GM12878 (cell line): ENCODE measurements around the gene HLA-DRB1. TPM values are rescaled to one million over a fixed set of nuclear protein-coding genes. Genes with fewer than 3 reads are reported as not detected.

Source experiments
- ATAC-seq: fragments of 200-7000 bp; cut with Tn5 transposase; 3 replicates; pipeline ENCODE4 v1.9.1; 2020; ENCODE audit warnings: mild to moderate bottlenecking, moderate library complexity
- Bru-seq: library from RNA; stranded (reverse); fragments of 400-500 nt; gene quantifications from one replicate; lab custom pipeline; 2021; lab: Mats Ljungman, UMichigan
- BruChase-seq, 2 experiments: library from RNA; stranded (reverse); fragments of 400-500 nt; gene quantifications; one replicate each; lab custom pipeline; 2021; lab: Mats Ljungman, UMichigan
- BruUV-seq: library from RNA; stranded (reverse); fragments of 400-500 nt; replicated peaks from 2 replicates; lab custom pipeline; 2021; lab: Mats Ljungman, UMichigan
- CTCF ChIA-PET: fragments of 300-600 bp; sonication (Branson Sonifier 250); formaldehyde crosslinking; extraction: SDS; loops from one replicate; lab custom pipeline; 2021; ENCODE audit warnings: inconsistent platforms; lab: Yijun Ruan, JAX
- POLR2A ChIA-PET: fragments of 350-600 bp; formaldehyde crosslinking; extraction: SDS; loops from one replicate; lab custom pipeline; 2021; ENCODE audit warnings: inconsistent platforms; lab: Charles Lee
- RAD21 ChIA-PET: fragments of 300-600 bp; sonication (Branson Sonifier 250); formaldehyde crosslinking; loops from one replicate; lab custom pipeline; 2023; ENCODE audit warnings: antibody characterized with exemption; ENCODE audit not compliant: unreplicated experiment; lab: Charles Lee
- SMC1A ChIA-PET: fragments of 300-600 bp; sonication (Branson Sonifier 250); formaldehyde crosslinking; loops from one replicate; lab custom pipeline; 2023; ENCODE audit not compliant: unreplicated experiment, uncharacterized antibody; lab: Charles Lee
- DNase-seq: peaks from one replicate; pipeline ENCODE4 v3.0.0-alpha.2; 2011; ENCODE audit warnings: low read depth, low spot score
- FAIRE-seq: peaks from 3 replicates; lab custom pipeline; 2011; peaks lifted over from hg19 to GRCh38; lab: Jason Lieb, UNC
- H2AFZ ChIP-seq: 2 replicates; pipeline ENCODE4 v1.6.0; 2011; ENCODE audit warnings: low read depth, low read length, control low read depth; ENCODE audit not compliant: control insufficient read depth
- H3K27ac ChIP-seq: 2 replicates; pipeline ENCODE4 v1.5.1; 2011; ENCODE audit warnings: control low read depth; ENCODE audit not compliant: control insufficient read depth, insufficient read depth
- H3K27me3 ChIP-seq, 2 experiments: replicated peaks in 1 of 2; 2 replicates each; pipeline versions ENCODE4 v1.6.0 to v1.6.1; 2011; ENCODE audit warnings: low read length in 1 of 2; ENCODE audit not compliant: control insufficient read depth in 2 of 2, insufficient read depth in 2 of 2
- H3K36me3 ChIP-seq, 2 experiments: 2 replicates each; pipeline ENCODE4 v1.5.1; 2011; ENCODE audit warnings: low read length in 1 of 2; ENCODE audit not compliant: control insufficient read depth in 2 of 2, insufficient read depth in 2 of 2
- H3K4me1 ChIP-seq: 2 replicates; pipeline ENCODE4 v1.6.1; 2011; ENCODE audit warnings: mild to moderate bottlenecking, low read length, moderate library complexity, mixed read lengths; ENCODE audit not compliant: control insufficient read depth, insufficient read depth
- H3K4me2 ChIP-seq: 2 replicates; pipeline ENCODE4 v1.6.0; 2011; ENCODE audit warnings: control low read depth; ENCODE audit not compliant: control insufficient read depth, insufficient read depth
- H3K4me3 ChIP-seq: fragments of 200-600 bp; sonication (generic); 2 replicates; pipeline ENCODE4 v1.5.1; 2016
- H3K79me2 ChIP-seq: 2 replicates; pipeline ENCODE4 v1.6.0; 2011; ENCODE audit warnings: low read length; ENCODE audit not compliant: control insufficient read depth, insufficient read depth
- H3K9ac ChIP-seq: 2 replicates; pipeline ENCODE4 v1.8.0; 2011; ENCODE audit warnings: low read length, control low read depth, mixed read lengths; ENCODE audit not compliant: control insufficient read depth, insufficient read depth
- H3K9me3 ChIP-seq: replicated peaks from 3 replicates; pipeline ENCODE4 v1.5.1; 2011; ENCODE audit warnings: mild to moderate bottlenecking, low read length; ENCODE audit not compliant: control insufficient read depth, insufficient read depth
- H4K20me1 ChIP-seq: 2 replicates; pipeline ENCODE4 v1.6.0; 2011; ENCODE audit not compliant: control insufficient read depth, insufficient read depth
- BCL11A ChIP-seq: IDR thresholded peaks from 2 replicates; pipeline ENCODE4 v1.6.1; 2011; ENCODE audit warnings: low read depth, low read length
- FOS ChIP-seq: IDR thresholded peaks from 3 replicates; pipeline ENCODE4 v1.6.1; 2011; ENCODE audit warnings: borderline replicate concordance; ENCODE audit not compliant: insufficient read length; ENCODE audit errors: extremely low read depth
- IKZF1 ChIP-seq: fragments of 450-650 bp; conservative IDR thresholded peaks from 2 replicates; pipeline ENCODE4 v1.6.1; 2017; ENCODE audit warnings: antibody characterized with exemption, mild to moderate bottlenecking
- NBN ChIP-seq: fragments of 450-650 bp; IDR thresholded peaks from 2 replicates; pipeline ENCODE4 v1.6.1; 2016
- NRF1 ChIP-seq: conservative IDR thresholded peaks from 2 replicates; pipeline ENCODE4 v1.6.1; 2011; ENCODE audit warnings: mild to moderate bottlenecking, low read depth, low read length, improper control_type of control experiment
- RELB ChIP-seq: fragments of 450-650 bp; IDR thresholded peaks from 2 replicates; pipeline ENCODE4 v1.6.1; 2017; ENCODE audit warnings: low read depth, mild to moderate bottlenecking, moderate library complexity
- SMAD5 ChIP-seq: IDR thresholded peaks from 2 replicates; pipeline ENCODE4 v1.6.1; 2016; ENCODE audit warnings: antibody characterized with exemption, low read depth
- TCF3 ChIP-seq: IDR thresholded peaks from 2 replicates; pipeline ENCODE4 v1.6.1; 2012; ENCODE audit warnings: low read depth, mild to moderate bottlenecking, low read length, borderline replicate concordance; ENCODE audit not compliant: insufficient read depth
- ZBTB40 ChIP-seq: fragments of 450-650 bp; IDR thresholded peaks from 2 replicates; pipeline ENCODE4 v1.6.1; 2016; ENCODE audit warnings: mild to moderate bottlenecking, moderate library complexity, borderline replicate concordance
- WGBS: methylation state at CpG from one replicate; pipeline ENCODE4 v1.1.6; 2016; ENCODE audit warnings: low lambda C conversion rate; ENCODE audit not compliant: insufficient replicate concordance, insufficient coverage; ENCODE audit errors: missing lambda C conversion rate; 5-methylcytosine and 5-hydroxymethylcytosine counted together
- in situ Hi-C: fragments of 300-500 bp; cut with MboI; formaldehyde crosslinking; loops from 9 replicates; pipeline ENCODE4 v1.14.3; 2018; ENCODE audit warnings: mixed read lengths
- intact Hi-C: fragments of 100-400 bp; cut with micrococcal nuclease; formaldehyde crosslinking; loops from one replicate; pipeline ENCODE4 v1.14.2; 2022; ENCODE audit not compliant: unreplicated experiment
- long read RNA-seq, 2 experiments: library from polyadenylated mRNA; unstranded; transcript quantifications; one replicate each; pipeline ENCODE4 v2.0.0, GENCODE V29; 2019 to 2020
- polyA minus RNA-seq, 3 experiments: library from RNA; depleted of rRNA, polyadenylated mRNA; stranded (reverse); fragments of >200 nt; gene quantifications; 2 replicates each; pipeline ENCODE4 v1.2.3, GENCODE V29; 2011
- polyA plus RNA-seq, 11 experiments: library from polyadenylated mRNA; depleted of rRNA in 4 of 11; unstranded in 6 of 11; stranded (reverse) in 5 of 11; fragments of >200 nt; fragmentation: Nextera tagmentation in 4 of 11; fragmentation: Illumina TruSeq in 1 of 11; extraction: Ambion mirVana in 4 of 11; extraction: Trizol in 1 of 11; gene quantifications; 1 replicate in 1 of 11; 2 replicates in 10 of 11; pipeline versions ENCODE4 v1.2.1 to v1.2.3, GENCODE V29; 2011 to 2016; ENCODE audit warnings: inconsistent platforms in 2 of 11, missing spikeins in 2 of 11, low read depth in 1 of 11
- total RNA-seq, 4 experiments: library from RNA; depleted of rRNA in 3 of 4; stranded (reverse); fragments of >200 nt in 3 of 4; fragmentation: Illumina TruSeq in 1 of 4; extraction: Trizol in 1 of 4; gene quantifications; 2 replicates each; pipeline versions ENCODE4 v1.2.1 to v1.2.3, GENCODE V29; 2013 to 2021

The HLA-DRB1 gene
- total RNA-seq (2013; cell fraction: nucleolus; rRNA removed), result 285 and 299 TPM in 2 replicates
- total RNA-seq (2014; rRNA removed) (585 and 596 TPM in 2 replicates), total RNA-seq (2014; rRNA removed; fragmentation: Illumina TruSeq; extraction: Trizol) (543 and 546 TPM in 2 replicates), total RNA-seq (2021) (718 and 768 TPM in 2 replicates), polyA plus RNA-seq (2011; rRNA removed) (684 and 1,082 TPM in 2 replicates), polyA plus RNA-seq (2014; fragmentation: Illumina TruSeq; extraction: Trizol) (462 and 549 TPM in 2 replicates), polyA plus RNA-seq (2014; fragmentation: Nextera tagmentation; extraction: Ambion mirVana) (100 to 1,000 TPM; 312 to 364 TPM), polyA plus RNA-seq (2014; rRNA removed) (623 and 640 TPM in 2 replicates), polyA plus RNA-seq (2016; fragmentation: Nextera tagmentation; extraction: Ambion mirVana) (100 to 1,000 TPM; 839 to 871 TPM), polyA minus RNA-seq (2011; rRNA and poly(A)+ RNA removed) (527 and 1,029 TPM in 2 replicates), Bru-seq, nascent RNA (percentile 100 among the genes with signal in this experiment), BruChase-seq, experiment 1, labeled RNA remaining after a 6-hour chase (percentile 100 among the genes with signal in this experiment), BruChase-seq, experiment 2, labeled RNA remaining after a 2-hour chase (percentile 99 among the genes with signal in this experiment)
- polyA plus RNA-seq (2011; ENCODE audit: low read depth), result 440 TPM
- 1,851 and 2,227 TPM in 2 replicates for polyA plus RNA-seq (2011; cell fraction: cytosol; rRNA removed)
- polyA plus RNA-seq (2011; cell fraction: nucleus; rRNA removed), result 730 and 992 TPM in 2 replicates
- 697 and 802 TPM in 2 replicates for polyA plus RNA-seq (2012)
- polyA minus RNA-seq (2011; cell fraction: cytosol; rRNA and poly(A)+ RNA removed), result 229 and 257 TPM in 2 replicates
- polyA minus RNA-seq (2011; cell fraction: nucleus; rRNA and poly(A)+ RNA removed), result 78.9 and 81.7 TPM in 2 replicates
- long read RNA-seq, experiment 1, transcript HLA-DRB1-201 (6 exons, 1,229 nt), result major isoform, 741 of 789 reads
- long read RNA-seq, experiment 1, partial matches to known transcripts, result 35 of 789 reads
- long read RNA-seq, experiment 1, other reads (novel, unspliced or antisense), result 13 of 789 reads
- long read RNA-seq, experiment 2, transcript HLA-DRB1-201 (6 exons, 1,229 nt), result major isoform, 4,515 of 4,656 reads
- long read RNA-seq, experiment 2, partial matches to known transcripts, result 76 of 4,656 reads
- long read RNA-seq, experiment 2, other reads (novel, unspliced or antisense), result 65 of 4,656 reads

- peak within 1 kb of the TSS; percentile 55; the same call in 1 of the 2 replicates for H2AFZ ChIP-seq
- H3K9ac ChIP-seq, result peak within 1 kb of the TSS; percentile 91
- intact Hi-C loops, result loop anchor here (2.0 to 5.0 kb wide), 3 partner anchors 19 to 153 kb away; partner anchors contain the start of genes HLA-DQA1 and HLA-DRA
- H4K20me1 ChIP-seq, result no peaks in the 10 kb centered on the region
- peak within 1 kb of the TSS; percentile 72 for H3K4me3 ChIP-seq
- ChIA-PET SMC1A (interaction anchor here (0.9 to 4.7 kb wide), 9 partner anchors 9 to 157 kb away, joined by 3 to 23 read pairs (median 5); partner anchors contain the start of gene HLA-DQA1), RAD21 (interaction anchor here (0.6 to 1.4 kb wide), 7 partner anchors 33 to 150 kb away, joined by 3 to 6 read pairs (median 5); partner anchors contain the start of genes HLA-DQA1, HLA-DQB1, HLA-DRA and HLA-DRB5), POLR2A (interaction anchor here (0.7 to 5.7 kb wide), 18 partner anchors 10 to 150 kb away, joined by 3 to 77 read pairs (median 7); partner anchors contain the start of genes HLA-DQA1, HLA-DQB1 and HLA-DRA), CTCF (interaction anchor here (1.2 to 2.2 kb wide), 6 partner anchors 9 to 61 kb away, joined by 3 to 7 read pairs (median 5); no protein-coding TSS in a partner anchor)
- H3K9me3 ChIP-seq, result no peaks in the 10 kb centered on the region
- no peaks in the 10 kb centered on the region for H3K36me3 ChIP-seq
- WGBS, result 0% methylated on average over 9 of the region's 9 CpGs
- DNase-seq (peak; percentile 91), FAIRE-seq (peak; percentile 100), ATAC-seq (peak; percentile 89)
- no peaks in the 10 kb centered on the region for H3K27me3 ChIP-seq
- BruUV-seq, result TSS peak; percentile 99
- peak within 1 kb of the TSS; percentile 93 for H3K27ac ChIP-seq
- in situ Hi-C loops, result loop anchor here (5.0 kb wide), 1 partner anchor 63 kb away; no protein-coding TSS in a partner anchor
- peak within 1 kb of the TSS; percentile 64 for H3K4me2 ChIP-seq
- H3K79me2 ChIP-seq, result peaks cover 42% of the 10 kb centered on the region
- H3K4me1 ChIP-seq, result peaks cover 4% of the 10 kb centered on the region; the same call in 1 of the 2 replicates
- TF ChIP-seq NBN (no peak), ZBTB40 (no peak), FOS (no peak), BCL11A (no peak), RELB (no peak), IKZF1 (no peak), NRF1 (no peak), TCF3 (peak; percentile 62; the same call in 1 of the 2 replicates), SMAD5 (peak; percentile 97)
These were observed at the start of gene HLA-DRB1 for GRCh38 chr6:32589596-32590449. Gene HLA-DRB1, minus strand, starts transcription at chr6:32589848. Its CDS starts 106 bp downstream, at chr6:32589742.
